K562 (cell line): ENCODE data around the gene TNRC6B. TPM values are rescaled to one million over a fixed set of nuclear protein-coding genes. Genes with fewer than 3 reads are reported as not detected.

Source experiments
- CTCF ChIP-seq, 3 experiments: IDR thresholded peaks in 2 of 3; conservative IDR thresholded peaks in 1 of 3; 2 replicates each; pipeline ENCODE4 v1.5.1; 2011 to 2012; ENCODE audit warnings: low read length in 3 of 3, mild to moderate bottlenecking in 3 of 3, control low read depth in 2 of 3, improper control_type of control experiment in 1 of 3, inconsistent platforms in 1 of 3, low read depth in 1 of 3, mixed read lengths in 1 of 3, moderate library complexity in 1 of 3; ENCODE audit not compliant: insufficient read depth in 2 of 3
- E2F6 ChIP-seq, 2 experiments: IDR thresholded peaks; 2 replicates each; pipeline ENCODE4 v1.6.1; 2011; ENCODE audit warnings: borderline replicate concordance in 1 of 2, control low read depth in 1 of 2, low read depth in 1 of 2, low read length in 1 of 2, mild to moderate bottlenecking in 1 of 2, mixed read lengths in 1 of 2, moderate library complexity in 1 of 2; ENCODE audit not compliant: insufficient read depth in 1 of 2, insufficient read length in 1 of 2, poor library complexity in 1 of 2, severe bottlenecking in 1 of 2; ENCODE audit errors: extremely low read depth in 1 of 2
- GABPB2 ChIP-seq: fragments of 250-450 bp; sonication (Bioruptor Pico); conservative IDR thresholded peaks from 2 replicates; pipeline ENCODE4 v1.5.1; 2021; ENCODE audit warnings: mild to moderate bottlenecking
- HNRNPH1 ChIP-seq: fragments of 200-400 bp; formaldehyde crosslinking; optimal IDR thresholded peaks from 2 replicates; pipeline ENCODE3; 2017; ENCODE audit warnings: low read depth, mild to moderate bottlenecking, low read length, moderate library complexity
- NR2F6 ChIP-seq: fragments of 450-650 bp; formaldehyde crosslinking; IDR thresholded peaks from 2 replicates; pipeline ENCODE4 v1.4.0; 2020; ENCODE audit warnings: mild to moderate bottlenecking
- PHF20 ChIP-seq: fragments of 450-650 bp; IDR thresholded peaks from 2 replicates; pipeline ENCODE4 v1.6.1; 2018; ENCODE audit not compliant: partially characterized antibody
- REST ChIP-seq, 2 experiments: fragments of 450-650 bp; formaldehyde crosslinking in 1 of 2; IDR thresholded peaks; 2 replicates each; pipeline versions ENCODE4 v1.4.0 to v1.6.1; 2014 to 2020; ENCODE audit warnings: mild to moderate bottlenecking in 2 of 2, borderline replicate concordance in 1 of 2, low read depth in 1 of 2
- SMAD2 ChIP-seq: fragments of 150-350 bp; IDR thresholded peaks from 2 replicates; pipeline ENCODE4 v1.6.1; 2014; ENCODE audit warnings: low read depth, mild to moderate bottlenecking, low read length
- YY1 ChIP-seq, 3 experiments: IDR thresholded peaks; 2 replicates each; pipeline ENCODE4 v1.6.1; 2011; ENCODE audit warnings: low read length in 2 of 3, mild to moderate bottlenecking in 2 of 3, moderate library complexity in 2 of 3, borderline replicate concordance in 1 of 3, control low read depth in 1 of 3, low read depth in 1 of 3; ENCODE audit not compliant: insufficient read depth in 3 of 3, insufficient replicate concordance in 2 of 3, control insufficient read depth in 1 of 3, insufficient read length in 1 of 3; ENCODE audit errors: extremely low read depth in 1 of 3
- ZNF175 ChIP-seq: fragments of 200-800 bp; sonication (Bioruptor generic); IDR thresholded peaks from 2 replicates; pipeline ENCODE4 v1.6.1; 2016; ENCODE audit warnings: low read depth, mild to moderate bottlenecking, missing genetic modification characterization, missing compliant biosample characterization
- polyA plus RNA-seq, 8 experiments: library from polyadenylated mRNA; depleted of rRNA in 4 of 8; stranded (reverse) in 5 of 8; unstranded in 3 of 8; fragments of >200 nt; fragmentation: Nextera tagmentation in 2 of 8; fragmentation: Illumina TruSeq in 1 of 8; extraction: Ambion mirVana in 2 of 8; extraction: Trizol in 1 of 8; gene quantifications; 2 replicates each; pipeline versions ENCODE4 v1.2.1 to v1.2.3, GENCODE V29; 2011 to 2014; ENCODE audit warnings: inconsistent platforms in 1 of 8, missing spikeins in 1 of 8
- total RNA-seq, 7 experiments: library from RNA; depleted of rRNA in 6 of 7; stranded (reverse); fragments of >200 nt in 6 of 7; fragmentation: Illumina TruSeq in 2 of 7; extraction: Trizol in 2 of 7; gene quantifications; 2 replicates each; pipeline versions ENCODE4 v1.2.1 to v1.2.3, GENCODE V29; 2011 to 2021; ENCODE audit warnings: low replicate concordance in 1 of 7

Gene TNRC6B
- total and polyA plus RNA-seq, 9 of the 15 experiments (the other 6 are each of a cell fraction or from before 2014, with no cell fraction given) = 0.96 to 18.8 (median 10.8) TPM

GRCh38 chr22:40348025-40348658 lies 170.4 kb downstream of the TNRC6B start (continued):
- TF ChIP-seq CTCF (IDR thresholded peaks at IDR 0.05 in 2 of 3, conservative IDR thresholded peaks at IDR 0.05 in 1 of 3; ENCODE audit: insufficient read depth in 2 of 3, low read depth in 1 of 3, low read length in 3 of 3) (peak; percentile 69 to 79 (median 78)), GABPB2 (CRISPR knock-in tag) (no peak), E2F6 (IDR thresholded peaks at IDR 0.05; ENCODE audit: borderline replicate concordance in 1 of 2, extremely low read depth in 1 of 2, insufficient read depth in 1 of 2, insufficient read length in 1 of 2, low read depth in 1 of 2, low read length in 1 of 2, poor library complexity in 1 of 2, severe bottlenecking in 1 of 2) (peak in 1 of 2 experiments; percentile 9), YY1 (IDR thresholded peaks at IDR 0.05; ENCODE audit: borderline replicate concordance in 1 of 3, control insufficient read depth in 1 of 3, extremely low read depth in 1 of 3, insufficient read depth in 3 of 3, insufficient read length in 1 of 3, insufficient replicate concordance in 2 of 3, low read depth in 1 of 3, low read length in 2 of 3) (peak in 1 of 3 experiments; percentile 40), HNRNPH1 (no peak), REST (IDR thresholded peaks at IDR 0.05; ENCODE audit: borderline replicate concordance) (peak; percentile 62; the same call in 1 of the 2 replicates), REST (CRISPR knock-in tag; IDR thresholded peaks at IDR 0.05; ENCODE audit: low read depth) (no peak), PHF20 (no peak), NR2F6 (CRISPR knock-in tag) (no peak), ZNF175 (CRISPR knock-in tag) (no peak), SMAD2 (no peak)
- TF ChIP-seq, all 486 proteins: peak for 9
